GM06990 (cell line): ENCODE results near the gene NIPSNAP2.

Experiments
- DNase-seq: peaks from one replicate; pipeline ENCODE4 v3.0.0-alpha.2; 2011; ENCODE audit not compliant: insufficient read length; ENCODE audit errors: extremely low read depth
- H3K27me3 ChIP-seq: replicated peaks from 2 replicates; pipeline ENCODE4 v1.6.0; 2011; ENCODE audit warnings: low read length; ENCODE audit not compliant: control insufficient read depth, insufficient read depth
- H3K36me3 ChIP-seq: 2 replicates; pipeline ENCODE4 v1.5.1; 2011; ENCODE audit warnings: low read length; ENCODE audit not compliant: control insufficient read depth, insufficient read depth
- H3K4me3 ChIP-seq: replicated peaks from 2 replicates; pipeline ENCODE4 v1.5.1; 2011; ENCODE audit warnings: low read depth, mild to moderate bottlenecking, control low read depth, low read length
- TF ChIP-seq, protein P1 (sequence below): IDR thresholded peaks from 2 replicates; pipeline ENCODE4 v1.5.1; 2011; ENCODE audit warnings: low read length, control low read depth, mild to moderate bottlenecking, inconsistent platforms; ENCODE audit not compliant: insufficient read depth, poor library complexity, severe bottlenecking

Gene NIPSNAP2

GRCh38 chr7:55964261-55965099 lies at the start of gene NIPSNAP2:
TSS of gene NIPSNAP2 (plus strand) at chr7:55964585. CDS start at chr7:55964610, 25 bp downstream.
- H3K36me3 ChIP-seq, result no peaks in the 10 kb centered on the region; the same call in 1 of the 2 replicates
- peak within 1 kb of the TSS; percentile 79 for H3K4me3 ChIP-seq
- peak; percentile 78 for DNase-seq
- TF ChIP-seq, protein P1, sequence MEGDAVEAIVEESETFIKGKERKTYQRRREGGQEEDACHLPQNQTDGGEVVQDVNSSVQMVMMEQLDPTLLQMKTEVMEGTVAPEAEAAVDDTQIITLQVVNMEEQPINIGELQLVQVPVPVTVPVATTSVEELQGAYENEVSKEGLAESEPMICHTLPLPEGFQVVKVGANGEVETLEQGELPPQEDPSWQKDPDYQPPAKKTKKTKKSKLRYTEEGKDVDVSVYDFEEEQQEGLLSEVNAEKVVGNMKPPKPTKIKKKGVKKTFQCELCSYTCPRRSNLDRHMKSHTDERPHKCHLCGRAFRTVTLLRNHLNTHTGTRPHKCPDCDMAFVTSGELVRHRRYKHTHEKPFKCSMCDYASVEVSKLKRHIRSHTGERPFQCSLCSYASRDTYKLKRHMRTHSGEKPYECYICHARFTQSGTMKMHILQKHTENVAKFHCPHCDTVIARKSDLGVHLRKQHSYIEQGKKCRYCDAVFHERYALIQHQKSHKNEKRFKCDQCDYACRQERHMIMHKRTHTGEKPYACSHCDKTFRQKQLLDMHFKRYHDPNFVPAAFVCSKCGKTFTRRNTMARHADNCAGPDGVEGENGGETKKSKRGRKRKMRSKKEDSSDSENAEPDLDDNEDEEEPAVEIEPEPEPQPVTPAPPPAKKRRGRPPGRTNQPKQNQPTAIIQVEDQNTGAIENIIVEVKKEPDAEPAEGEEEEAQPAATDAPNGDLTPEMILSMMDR, result no peak
- no peaks in the 10 kb centered on the region for H3K27me3 ChIP-seq

GRCh38 chr7:55917771-55918170 lies 46.6 kb upstream of the NIPSNAP2 start:
- H3K27me3 ChIP-seq, result no peaks in the 10 kb centered on the region
- no peak overlapping the region for H3K4me3 ChIP-seq
- TF ChIP-seq, protein P1, result no peak
- no peaks in the 10 kb centered on the region; the same call in 1 of the 2 replicates for H3K36me3 ChIP-seq
- DNase-seq, result no peak

DNA sequence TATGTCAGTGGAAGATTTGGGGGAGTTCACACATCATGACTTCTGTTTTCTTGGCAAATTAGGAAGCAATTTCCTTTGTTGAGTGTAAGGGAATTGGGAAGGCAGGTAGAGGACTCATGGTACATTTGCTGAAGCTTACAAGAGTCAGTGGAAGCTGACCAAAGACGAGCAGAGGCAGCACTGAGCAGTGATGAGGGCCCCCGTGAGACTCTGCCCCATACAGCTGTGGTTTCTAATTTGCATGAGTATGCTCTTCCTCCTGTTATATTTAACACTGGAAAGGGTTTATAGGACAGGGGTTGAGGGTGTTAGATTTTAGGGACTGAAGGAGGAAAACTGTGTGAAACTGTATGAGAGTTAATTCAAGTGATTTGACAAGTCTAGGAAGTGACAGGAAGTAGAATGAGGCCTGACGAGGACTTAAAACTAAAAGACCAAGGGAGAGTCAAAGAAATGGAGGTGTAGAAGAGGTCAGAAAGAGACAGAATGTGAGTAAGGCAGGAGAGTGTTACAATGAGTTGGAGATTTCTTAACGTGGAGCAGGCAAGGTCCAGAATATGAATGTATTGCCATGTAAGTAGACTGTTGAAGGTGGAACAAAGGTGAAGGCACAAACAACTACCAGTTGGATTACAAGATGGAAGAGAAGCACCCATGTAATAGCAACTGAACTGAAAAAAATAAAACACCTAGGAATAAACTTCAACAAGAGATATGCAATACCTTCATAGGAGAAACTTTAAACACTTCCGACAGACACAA lies 36.2 kb upstream of the NIPSNAP2 start:
- H3K4me3 ChIP-seq, result no peak overlapping the region
- H3K27me3 ChIP-seq, result no peaks in the 10 kb centered on the region
- no peak for DNase-seq
- TF ChIP-seq, protein P1, result no peak
- no peaks in the 10 kb centered on the region for H3K36me3 ChIP-seq

DNA sequence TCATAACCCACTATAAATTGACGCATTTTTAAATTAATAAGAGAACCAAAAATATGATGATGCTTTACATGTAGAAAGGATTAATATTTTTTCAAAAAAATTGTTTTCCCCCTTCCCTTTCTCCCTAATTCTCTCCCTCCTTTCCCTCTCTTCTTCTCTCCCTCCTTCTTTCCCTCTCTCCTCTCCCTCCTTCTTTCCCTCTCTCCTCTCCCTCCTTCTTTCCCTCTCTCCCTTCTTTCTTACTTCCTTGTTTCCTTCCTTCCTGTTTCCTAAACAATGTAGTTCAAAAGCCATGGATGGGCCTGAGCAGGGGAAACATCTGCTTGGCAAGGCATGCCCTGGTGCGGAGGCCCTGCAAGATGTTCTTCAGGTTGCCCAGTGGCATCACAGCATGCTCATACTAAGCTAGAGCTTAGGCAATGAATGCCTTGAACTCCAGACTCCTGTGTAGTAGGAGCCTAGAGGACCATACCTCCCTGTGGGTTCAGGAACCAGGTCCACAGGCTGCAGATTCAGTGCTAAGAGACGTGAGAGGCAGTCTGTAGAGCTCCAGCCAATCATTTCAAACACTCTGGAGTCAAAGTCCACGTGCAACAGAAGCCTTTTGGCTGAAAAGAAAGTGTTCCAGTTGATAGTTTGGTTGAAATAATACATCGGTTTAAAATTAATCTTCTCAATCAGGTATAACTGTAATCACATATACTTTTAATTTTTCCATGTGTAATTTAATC lies 32.8 kb upstream of the NIPSNAP2 start:
- no peaks in the 10 kb centered on the region for H3K36me3 ChIP-seq
- H3K27me3 ChIP-seq, result no peaks in the 10 kb centered on the region
- TF ChIP-seq, protein P1, result no peak
- DNase-seq, result no peak
- H3K4me3 ChIP-seq, result no peak overlapping the region

- no peak for DNase-seq
- Histone ChIP-seq H3K4me3 (no peak overlapping the region), H3K36me3 (no peaks in the 10 kb centered on the region), H3K27me3 (no peaks in the 10 kb centered on the region)
- TF ChIP-seq, protein P1, result no peak
These were observed 24.8 kb upstream of the NIPSNAP2 start for GRCh38 chr7:55939514-55940123.
